NB4 (cell line): ENCODE data around the gene IRAG1.

Experiments used
- POLR2A ChIP-seq: IDR thresholded peaks from 2 replicates; pipeline ENCODE4 v1.6.1; 2011; ENCODE audit warnings: mild to moderate bottlenecking; ENCODE audit not compliant: insufficient read length; ENCODE audit errors: extremely low read depth
- TF ChIP-seq, protein P1 (sequence below): IDR thresholded peaks from one replicate; pipeline ENCODE4 v1.5.1; 2012; ENCODE audit warnings: low read depth, low read length
- TF ChIP-seq, protein P2 (sequence below): IDR thresholded peaks from 2 replicates; pipeline ENCODE4 v1.6.1; 2011; ENCODE audit warnings: low read depth, low read length

DNA sequence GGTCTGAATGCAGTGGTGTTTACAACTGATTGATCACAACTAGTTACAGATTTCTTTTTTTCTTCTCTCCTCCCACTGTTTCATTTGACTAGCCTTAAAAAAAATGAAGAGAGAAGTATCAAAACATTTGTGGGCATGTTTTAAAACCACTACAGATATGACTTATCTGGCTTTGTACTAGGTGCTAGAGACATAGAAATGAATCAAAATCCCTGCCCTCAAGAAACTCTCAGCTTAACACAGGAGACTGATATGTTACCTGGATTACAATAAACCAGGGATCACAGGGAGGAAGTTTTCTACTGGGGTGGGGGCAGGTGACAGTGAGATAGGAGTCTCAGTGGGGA, 32.3 kb upstream of the IRAG1 start:
- no peak for TF ChIP-seq POLR2A
- TF ChIP-seq, protein P1, sequence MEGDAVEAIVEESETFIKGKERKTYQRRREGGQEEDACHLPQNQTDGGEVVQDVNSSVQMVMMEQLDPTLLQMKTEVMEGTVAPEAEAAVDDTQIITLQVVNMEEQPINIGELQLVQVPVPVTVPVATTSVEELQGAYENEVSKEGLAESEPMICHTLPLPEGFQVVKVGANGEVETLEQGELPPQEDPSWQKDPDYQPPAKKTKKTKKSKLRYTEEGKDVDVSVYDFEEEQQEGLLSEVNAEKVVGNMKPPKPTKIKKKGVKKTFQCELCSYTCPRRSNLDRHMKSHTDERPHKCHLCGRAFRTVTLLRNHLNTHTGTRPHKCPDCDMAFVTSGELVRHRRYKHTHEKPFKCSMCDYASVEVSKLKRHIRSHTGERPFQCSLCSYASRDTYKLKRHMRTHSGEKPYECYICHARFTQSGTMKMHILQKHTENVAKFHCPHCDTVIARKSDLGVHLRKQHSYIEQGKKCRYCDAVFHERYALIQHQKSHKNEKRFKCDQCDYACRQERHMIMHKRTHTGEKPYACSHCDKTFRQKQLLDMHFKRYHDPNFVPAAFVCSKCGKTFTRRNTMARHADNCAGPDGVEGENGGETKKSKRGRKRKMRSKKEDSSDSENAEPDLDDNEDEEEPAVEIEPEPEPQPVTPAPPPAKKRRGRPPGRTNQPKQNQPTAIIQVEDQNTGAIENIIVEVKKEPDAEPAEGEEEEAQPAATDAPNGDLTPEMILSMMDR: no peak
- TF ChIP-seq, protein P2, sequence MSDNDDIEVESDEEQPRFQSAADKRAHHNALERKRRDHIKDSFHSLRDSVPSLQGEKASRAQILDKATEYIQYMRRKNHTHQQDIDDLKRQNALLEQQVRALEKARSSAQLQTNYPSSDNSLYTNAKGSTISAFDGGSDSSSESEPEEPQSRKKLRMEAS: no peak
